IMR-90 (cell line): Measurements from ENCODE around the gene ZNF518B. TPM values are rescaled to one million over a fixed set of nuclear protein-coding genes. Genes with fewer than 3 reads are reported as not detected.

Experiments
- ATAC-seq: fragments of 200-7000 bp; cut with Tn5 transposase; 2 replicates; pipeline ENCODE4 v1.9.1; 2020; ENCODE audit warnings: low read depth, mild to moderate bottlenecking, moderate library complexity
- BruUV-seq: library from RNA; stranded (reverse); fragments of 400-500 nt; replicated peaks from 2 replicates; lab custom pipeline; 2021; lab: Mats Ljungman, UMichigan
- CTCF ChIA-PET: fragments of 300-600 bp; formaldehyde crosslinking; extraction: SDS; loops from one replicate; lab custom pipeline; 2021; ENCODE audit warnings: antibody characterized with exemption; lab: Yijun Ruan, JAX
- POLR2A ChIA-PET: fragments of 300-600 bp; sonication (Branson Sonifier 250); formaldehyde crosslinking; loops from one replicate; lab custom pipeline; 2022; ENCODE audit warnings: antibody characterized with exemption; ENCODE audit not compliant: unreplicated experiment; lab: Charles Lee
- DNase-seq: peaks from one replicate; pipeline ENCODE4 v3.0.0; 2013
- H2AFZ ChIP-seq: replicated peaks from 2 replicates; pipeline ENCODE3; 2013; ENCODE audit warnings: low read length, mild to moderate bottlenecking; ENCODE audit not compliant: poor library complexity
- H2AK5ac ChIP-seq: 2 replicates; pipeline ENCODE4 v1.6.1; 2013; ENCODE audit warnings: low read depth, low read length, inconsistent platforms
- H2AK9ac ChIP-seq: replicated peaks from 2 replicates; pipeline ENCODE3; 2013; ENCODE audit warnings: mild to moderate bottlenecking, low read depth, low read length, moderate library complexity; ENCODE audit not compliant: poor library complexity
- H2BK120ac ChIP-seq: 2 replicates; pipeline ENCODE4 v1.6.1; 2013; ENCODE audit warnings: low read depth, low read length, inconsistent platforms
- H2BK15ac ChIP-seq: 3 replicates; pipeline ENCODE4 v1.6.1; 2013; ENCODE audit warnings: low read depth, low read length, inconsistent platforms
- H2BK20ac ChIP-seq: 2 replicates; pipeline ENCODE4 v1.6.1; 2013; ENCODE audit warnings: low read depth, mild to moderate bottlenecking, inconsistent platforms, low read length, moderate library complexity
- H2BK5ac ChIP-seq: 2 replicates; pipeline ENCODE4 v1.6.1; 2013; ENCODE audit warnings: mild to moderate bottlenecking, low read depth, low read length, inconsistent platforms; ENCODE audit not compliant: poor library complexity, severe bottlenecking
- H3K14ac ChIP-seq: replicated peaks from 2 replicates; pipeline ENCODE4 v1.6.1; 2013; ENCODE audit warnings: low read depth, low read length, inconsistent platforms
- H3K18ac ChIP-seq: 2 replicates; pipeline ENCODE4 v1.6.1; 2013; ENCODE audit warnings: low read depth, low read length, control low read depth
- H3K23ac ChIP-seq: 2 replicates; pipeline ENCODE4 v1.6.1; 2013; ENCODE audit warnings: low read depth, low read length, inconsistent platforms
- H3K27ac ChIP-seq: 2 replicates; pipeline ENCODE4 v1.5.1; 2013; ENCODE audit warnings: mild to moderate bottlenecking, control low read depth, low read length; ENCODE audit not compliant: insufficient read depth
- H3K27me3 ChIP-seq: 2 replicates; pipeline ENCODE4 v1.6.1; 2013; ENCODE audit warnings: low read length; ENCODE audit not compliant: control insufficient read depth, insufficient read depth
- H3K36me3 ChIP-seq: 2 replicates; pipeline ENCODE4 v1.6.1; 2013; ENCODE audit warnings: low read length, mixed read lengths; ENCODE audit not compliant: control insufficient read depth, insufficient read depth
- H3K4ac ChIP-seq: 2 replicates; pipeline ENCODE4 v1.6.1; 2013; ENCODE audit warnings: low read depth, low read length, inconsistent platforms
- H3K4me1 ChIP-seq: 2 replicates; pipeline ENCODE4 v1.6.1; 2013; ENCODE audit warnings: low read length, mixed read lengths; ENCODE audit not compliant: control insufficient read depth, insufficient read depth
- H3K4me2 ChIP-seq: 2 replicates; pipeline ENCODE4 v1.6.1; 2013; ENCODE audit warnings: low read depth, mild to moderate bottlenecking, control low read depth, low read length, moderate library complexity
- H3K4me3 ChIP-seq: 2 replicates; pipeline ENCODE4 v1.5.1; 2013; ENCODE audit warnings: low read depth, mild to moderate bottlenecking, control low read depth, low read length, moderate library complexity; ENCODE audit not compliant: insufficient read depth
- H3K56ac ChIP-seq: 2 replicates; pipeline ENCODE4 v1.6.1; 2013; ENCODE audit warnings: low read length, inconsistent platforms; ENCODE audit not compliant: insufficient read depth; ENCODE audit errors: extremely low read depth
- H3K79me1 ChIP-seq, 2 experiments: 2 replicates each; pipeline ENCODE4 v1.6.1; 2013; ENCODE audit warnings: low read length in 2 of 2, inconsistent platforms in 1 of 2, low read depth in 1 of 2
- H3K9ac ChIP-seq: 2 replicates; pipeline ENCODE4 v1.6.1; 2013; ENCODE audit warnings: low read depth, low read length, control low read depth
- H3K9me1 ChIP-seq: 2 replicates; pipeline ENCODE4 v1.6.1; 2013; ENCODE audit warnings: low read length, inconsistent platforms; ENCODE audit not compliant: insufficient read depth
- H3K9me3 ChIP-seq: 2 replicates; pipeline ENCODE4 v1.6.1; 2013; ENCODE audit warnings: low read length; ENCODE audit not compliant: control insufficient read depth, insufficient read depth
- H4K20me1 ChIP-seq: 2 replicates; pipeline ENCODE4 v1.6.1; 2013; ENCODE audit warnings: low read length, inconsistent platforms; ENCODE audit not compliant: insufficient read depth
- H4K5ac ChIP-seq: 2 replicates; pipeline ENCODE4 v1.6.1; 2013; ENCODE audit warnings: mild to moderate bottlenecking, low read depth, low read length, control low read depth
- H4K8ac ChIP-seq, 2 experiments: 2 replicates each; pipeline ENCODE4 v1.6.1; 2013; ENCODE audit warnings: low read depth in 2 of 2, low read length in 2 of 2, control low read depth in 1 of 2, inconsistent platforms in 1 of 2
- H4K91ac ChIP-seq: 2 replicates; pipeline ENCODE4 v1.6.1; 2013; ENCODE audit warnings: low read depth, low read length, inconsistent platforms; ENCODE audit not compliant: insufficient read depth
- BHLHE40 ChIP-seq: fragments of 150-350 bp; IDR thresholded peaks from 2 replicates; pipeline ENCODE4 v1.6.1; 2016; ENCODE audit warnings: mild to moderate bottlenecking, low read depth, low read length
- CEBPB ChIP-seq: IDR thresholded peaks from 2 replicates; pipeline ENCODE4 v1.6.1; 2012; ENCODE audit warnings: low read depth, low read length, improper control_type of control experiment
- FOS ChIP-seq: fragments of 150-350 bp; IDR thresholded peaks from 2 replicates; pipeline ENCODE4 v1.6.1; 2016; ENCODE audit warnings: low read depth, low read length
- MAFK ChIP-seq: IDR thresholded peaks from 2 replicates; pipeline ENCODE4 v1.6.1; 2012; ENCODE audit warnings: low read depth, low read length, improper control_type of control experiment
- MAZ ChIP-seq: IDR thresholded peaks from 2 replicates; pipeline ENCODE4 v1.6.1; 2012; ENCODE audit warnings: low read depth, mild to moderate bottlenecking, low read length, improper control_type of control experiment, moderate library complexity, borderline replicate concordance
- MXI1 ChIP-seq: IDR thresholded peaks from 2 replicates; pipeline ENCODE4 v1.6.1; 2012; ENCODE audit warnings: low read depth, mild to moderate bottlenecking, low read length, moderate library complexity, borderline replicate concordance
- POLR2A ChIP-seq: IDR thresholded peaks from 2 replicates; pipeline ENCODE4 v1.6.1; 2012; ENCODE audit warnings: mild to moderate bottlenecking, low read depth, low read length
- RAD21 ChIP-seq: IDR thresholded peaks from 2 replicates; pipeline ENCODE4 v1.6.1; 2012; ENCODE audit warnings: low read length, improper control_type of control experiment
- RCOR1 ChIP-seq: IDR thresholded peaks from 2 replicates; pipeline ENCODE4 v1.6.1; 2012; ENCODE audit warnings: mild to moderate bottlenecking, low read length, improper control_type of control experiment; ENCODE audit not compliant: insufficient replicate concordance
- RFX5 ChIP-seq: IDR thresholded peaks from 2 replicates; pipeline ENCODE4 v1.8.0; 2012; ENCODE audit warnings: low read depth, mild to moderate bottlenecking, low read length, moderate library complexity
- SMC3 ChIP-seq: fragments of 150-350 bp; IDR thresholded peaks from 2 replicates; pipeline ENCODE4 v1.6.1; 2016; ENCODE audit warnings: low read depth, mild to moderate bottlenecking, antibody characterized with exemption, low read length, moderate library complexity
- WGBS, 2 experiments: methylation state at CpG; one replicate each; pipeline versions ENCODE4 v1.1.5 to v1.1.7; 2013; ENCODE audit warnings: missing lambda C conversion rate in 2 of 2; ENCODE audit not compliant: insufficient read length in 1 of 2; ENCODE audit errors: extremely low coverage in 2 of 2; 5-methylcytosine and 5-hydroxymethylcytosine counted together
- dilution Hi-C: fragments of 300-500 bp; cut with HindIII; formaldehyde crosslinking; loops from one replicate; pipeline ENCODE4 v1.14.3; 2018; ENCODE audit warnings: low sequenced_read_pairs; ENCODE audit not compliant: unreplicated experiment
- in situ Hi-C: fragments of 300-500 bp; cut with MboI; formaldehyde crosslinking; loops from 3 replicates; pipeline ENCODE4 v1.14.3; 2019; ENCODE audit warnings: low sequenced_read_pairs, inconsistent platforms, mixed read lengths
- intact Hi-C: fragments of 100-400 bp; cut with micrococcal nuclease; formaldehyde crosslinking; loops from 2 replicates; pipeline ENCODE4 v1.10.0; 2022
- polyA plus RNA-seq, 3 experiments: library from polyadenylated mRNA; depleted of rRNA; stranded (reverse); fragments of >200 nt; gene quantifications; 2 replicates each; pipeline ENCODE4 v1.2.3, GENCODE V29; 2012; ENCODE audit warnings: low replicate concordance in 1 of 3
- total RNA-seq: library from RNA; depleted of rRNA; stranded (reverse); fragments of >200 nt; gene quantifications from 2 replicates; pipeline ENCODE4 v1.2.3, GENCODE V29; 2012

Gene ZNF518B
- total and polyA plus RNA-seq, 2 of the 4 experiments (the other 2 are of a cell fraction) = 7.3 to 56.8 TPM

- ChIA-PET CTCF (interaction anchor here (2.1 kb wide), 1 partner anchor 19 kb away, joined by 8 read pairs; no protein-coding TSS in a partner anchor), POLR2A (no interaction called here)
- TF ChIP-seq SMC3 (no peak), MAFK (no peak), CEBPB (no peak), RAD21 (no peak), FOS (no peak), BHLHE40 (no peak), RFX5 (no peak), POLR2A (no peak), MXI1 (no peak), RCOR1 (no peak), MAZ (no peak)
- DNase-seq (no peak), ATAC-seq (no peak)
- Histone ChIP-seq H3K9ac (no peak overlapping the region), H3K27ac (no peak overlapping the region), H3K4me3 (no peak overlapping the region), H3K27me3 (no peaks in the 10 kb centered on the region), H3K18ac (no peak overlapping the region), H2AK9ac (no peak overlapping the region), H3K23ac (no peak overlapping the region), H3K4ac (no peak overlapping the region), H2AK5ac (no peak overlapping the region), H3K4me2 (no peak overlapping the region), H4K8ac (no peak overlapping the region), H2BK20ac (no peak overlapping the region), H2BK120ac (no peak overlapping the region), H3K9me1 (no peaks in the 10 kb centered on the region; the same call in 1 of the 2 replicates), H3K79me1 (no peaks in the 10 kb centered on the region; a peak in 1 of 4 replicates), H2BK5ac (no peak overlapping the region), H3K9me3 (peaks cover 25% of the 10 kb centered on the region), H3K56ac (no peak overlapping the region), H2BK15ac (no peak overlapping the region), H4K91ac (no peak overlapping the region), H2AFZ (no peak overlapping the region), H4K20me1 (no peaks in the 10 kb centered on the region), H3K36me3 (peaks cover 19% of the 10 kb centered on the region), H4K5ac (no peak overlapping the region), H3K4me1 (no peaks in the 10 kb centered on the region), H3K14ac (no peak overlapping the region)
- WGBS, 2 experiments = 100% methylated on average over 1 of the region's 4 CpGs; no CpG with 5 or more reads in 1 of the 2 experiments
- dilution Hi-C loops = no loop called here
- in situ Hi-C loops = no loop called here
- intact Hi-C loops = no loop called here
- no TSS peak for BruUV-seq
Observed at GRCh38 chr4:10441512-10441911, 15.7 kb downstream of the ZNF518B start.
